ENCODE results near the gene TEKT5.

TEKT5 gene

DNA sequence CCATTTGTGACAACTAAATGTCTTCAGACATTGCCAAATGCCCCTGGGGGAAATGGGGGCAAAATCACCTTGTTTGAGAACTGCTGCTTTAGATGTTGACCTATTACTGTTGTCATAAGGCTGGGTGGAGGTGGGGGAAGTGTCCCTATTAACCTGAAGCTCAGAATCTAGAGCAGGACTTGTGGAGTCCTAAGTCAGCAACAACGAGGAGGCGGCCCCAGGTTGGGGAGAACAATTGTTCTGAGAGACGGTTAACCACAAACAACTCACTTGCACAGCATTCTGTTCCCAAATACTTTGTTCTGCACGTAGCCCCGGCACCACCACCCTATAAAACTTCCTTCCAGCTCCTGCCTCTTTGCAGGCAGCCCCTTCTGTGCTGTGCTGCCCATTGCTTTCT, 32.5 kb downstream of the TEKT5 start:
- TF ChIP-seq, protein P1, sequence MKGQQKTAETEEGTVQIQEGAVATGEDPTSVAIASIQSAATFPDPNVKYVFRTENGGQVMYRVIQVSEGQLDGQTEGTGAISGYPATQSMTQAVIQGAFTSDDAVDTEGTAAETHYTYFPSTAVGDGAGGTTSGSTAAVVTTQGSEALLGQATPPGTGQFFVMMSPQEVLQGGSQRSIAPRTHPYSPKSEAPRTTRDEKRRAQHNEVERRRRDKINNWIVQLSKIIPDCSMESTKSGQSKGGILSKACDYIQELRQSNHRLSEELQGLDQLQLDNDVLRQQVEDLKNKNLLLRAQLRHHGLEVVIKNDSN (IDR thresholded peaks at IDR 0.05), result no peak
- TF ChIP-seq, protein P2, sequence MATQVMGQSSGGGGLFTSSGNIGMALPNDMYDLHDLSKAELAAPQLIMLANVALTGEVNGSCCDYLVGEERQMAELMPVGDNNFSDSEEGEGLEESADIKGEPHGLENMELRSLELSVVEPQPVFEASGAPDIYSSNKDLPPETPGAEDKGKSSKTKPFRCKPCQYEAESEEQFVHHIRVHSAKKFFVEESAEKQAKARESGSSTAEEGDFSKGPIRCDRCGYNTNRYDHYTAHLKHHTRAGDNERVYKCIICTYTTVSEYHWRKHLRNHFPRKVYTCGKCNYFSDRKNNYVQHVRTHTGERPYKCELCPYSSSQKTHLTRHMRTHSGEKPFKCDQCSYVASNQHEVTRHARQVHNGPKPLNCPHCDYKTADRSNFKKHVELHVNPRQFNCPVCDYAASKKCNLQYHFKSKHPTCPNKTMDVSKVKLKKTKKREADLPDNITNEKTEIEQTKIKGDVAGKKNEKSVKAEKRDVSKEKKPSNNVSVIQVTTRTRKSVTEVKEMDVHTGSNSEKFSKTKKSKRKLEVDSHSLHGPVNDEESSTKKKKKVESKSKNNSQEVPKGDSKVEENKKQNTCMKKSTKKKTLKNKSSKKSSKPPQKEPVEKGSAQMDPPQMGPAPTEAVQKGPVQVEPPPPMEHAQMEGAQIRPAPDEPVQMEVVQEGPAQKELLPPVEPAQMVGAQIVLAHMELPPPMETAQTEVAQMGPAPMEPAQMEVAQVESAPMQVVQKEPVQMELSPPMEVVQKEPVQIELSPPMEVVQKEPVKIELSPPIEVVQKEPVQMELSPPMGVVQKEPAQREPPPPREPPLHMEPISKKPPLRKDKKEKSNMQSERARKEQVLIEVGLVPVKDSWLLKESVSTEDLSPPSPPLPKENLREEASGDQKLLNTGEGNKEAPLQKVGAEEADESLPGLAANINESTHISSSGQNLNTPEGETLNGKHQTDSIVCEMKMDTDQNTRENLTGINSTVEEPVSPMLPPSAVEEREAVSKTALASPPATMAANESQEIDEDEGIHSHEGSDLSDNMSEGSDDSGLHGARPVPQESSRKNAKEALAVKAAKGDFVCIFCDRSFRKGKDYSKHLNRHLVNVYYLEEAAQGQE (IDR thresholded peaks at IDR 0.05; ENCODE audit: low read depth), result no peak
- TF ChIP-seq EGR1 (IDR thresholded peaks at IDR 0.05) (no peak), TAF1 (IDR thresholded peaks at IDR 0.05; ENCODE audit: low read depth) (no peak), RAD21 (IDR thresholded peaks at IDR 0.05; ENCODE audit: low read depth) (no peak), YY1 (IDR thresholded peaks at IDR 0.05; ENCODE audit: low read depth) (no peak), FOXM1 (IDR thresholded peaks at IDR 0.05; ENCODE audit: borderline replicate concordance, low read depth) (no peak), CEBPB (IDR thresholded peaks at IDR 0.05) (no peak), NFIC (IDR thresholded peaks at IDR 0.05) (no peak), CREB1 (IDR thresholded peaks at IDR 0.05; ENCODE audit: low read depth) (no peak), EP300 (IDR thresholded peaks at IDR 0.05; ENCODE audit: borderline replicate concordance) (no peak), ZBTB7A (IDR thresholded peaks at IDR 0.05; ENCODE audit: low read depth) (no peak), TCF12 (IDR thresholded peaks at IDR 0.05; ENCODE audit: low read depth) (no peak), TEAD4 (IDR thresholded peaks at IDR 0.05) (no peak)
- TF ChIP-seq, protein P3, sequence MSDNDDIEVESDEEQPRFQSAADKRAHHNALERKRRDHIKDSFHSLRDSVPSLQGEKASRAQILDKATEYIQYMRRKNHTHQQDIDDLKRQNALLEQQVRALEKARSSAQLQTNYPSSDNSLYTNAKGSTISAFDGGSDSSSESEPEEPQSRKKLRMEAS (IDR thresholded peaks at IDR 0.05), result no peak

DNA sequence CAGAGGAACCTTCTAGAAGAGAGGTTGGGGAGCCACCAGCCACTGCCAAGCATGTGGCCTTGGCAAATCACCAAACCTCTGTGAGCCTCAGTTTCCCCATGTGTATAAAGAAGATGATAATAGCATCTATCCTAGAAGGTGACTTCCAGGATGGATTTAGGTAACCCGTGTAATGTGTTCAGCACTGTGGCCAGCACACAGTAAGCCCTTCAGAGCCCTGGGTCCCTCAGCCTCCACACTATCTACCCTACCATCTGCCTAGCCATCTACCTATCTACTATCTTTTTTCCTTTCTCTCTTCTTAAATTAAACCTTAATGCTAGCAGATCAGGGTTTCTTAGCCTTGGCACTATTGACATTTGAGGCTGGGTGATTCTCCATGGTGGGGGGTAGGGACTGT, 33.0 kb downstream of the TEKT5 start:
- TF ChIP-seq CREB1 (IDR thresholded peaks at IDR 0.05; ENCODE audit: low read depth), result no peak
- TF ChIP-seq, protein P2 (IDR thresholded peaks at IDR 0.05; ENCODE audit: low read depth), result peak; percentile 66

DNA sequence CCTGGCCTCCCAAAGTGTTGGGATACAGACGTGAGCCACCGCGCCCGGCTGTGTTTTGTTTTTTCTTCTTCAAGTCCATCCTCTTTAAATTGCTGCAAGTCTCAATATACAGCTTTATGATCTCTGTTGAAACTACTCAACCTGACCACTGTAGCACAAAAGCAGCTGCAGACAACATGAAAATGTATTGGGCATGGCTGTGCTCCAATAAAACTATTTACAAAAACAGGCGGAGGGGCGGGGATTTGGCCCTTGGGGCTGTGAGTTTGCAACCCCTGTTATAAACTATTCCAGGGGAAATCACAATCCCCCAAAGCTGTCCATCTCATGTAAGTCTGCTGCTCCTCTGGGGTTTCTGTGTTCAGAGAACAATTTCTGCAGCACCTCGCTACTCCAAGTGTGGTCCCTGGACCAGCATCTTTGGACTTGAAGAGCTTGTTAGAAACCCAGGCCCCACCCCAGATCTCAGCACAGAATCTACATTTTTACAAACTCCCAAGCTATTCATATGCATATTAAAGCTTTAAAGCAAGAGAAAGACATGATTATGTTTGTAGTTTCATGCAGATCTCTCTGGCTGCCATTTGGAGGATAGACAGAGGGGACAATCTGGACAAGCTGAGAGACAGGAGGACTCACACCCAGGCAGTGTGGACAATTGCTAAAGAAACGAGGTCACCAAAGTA, 33.6 kb downstream of the TEKT5 start:
- TF ChIP-seq CREB1 (IDR thresholded peaks at IDR 0.05; ENCODE audit: low read depth) (no peak), TCF12 (IDR thresholded peaks at IDR 0.05; ENCODE audit: low read depth) (no peak), TAF1 (IDR thresholded peaks at IDR 0.05; ENCODE audit: low read depth) (no peak), FOXM1 (IDR thresholded peaks at IDR 0.05; ENCODE audit: borderline replicate concordance, low read depth) (no peak), ZBTB7A (IDR thresholded peaks at IDR 0.05; ENCODE audit: low read depth) (no peak), NFIC (IDR thresholded peaks at IDR 0.05) (no peak), EP300 (IDR thresholded peaks at IDR 0.05; ENCODE audit: borderline replicate concordance) (no peak), CEBPB (IDR thresholded peaks at IDR 0.05) (no peak)
- TF ChIP-seq, protein P1 (IDR thresholded peaks at IDR 0.05), result no peak

DNA sequence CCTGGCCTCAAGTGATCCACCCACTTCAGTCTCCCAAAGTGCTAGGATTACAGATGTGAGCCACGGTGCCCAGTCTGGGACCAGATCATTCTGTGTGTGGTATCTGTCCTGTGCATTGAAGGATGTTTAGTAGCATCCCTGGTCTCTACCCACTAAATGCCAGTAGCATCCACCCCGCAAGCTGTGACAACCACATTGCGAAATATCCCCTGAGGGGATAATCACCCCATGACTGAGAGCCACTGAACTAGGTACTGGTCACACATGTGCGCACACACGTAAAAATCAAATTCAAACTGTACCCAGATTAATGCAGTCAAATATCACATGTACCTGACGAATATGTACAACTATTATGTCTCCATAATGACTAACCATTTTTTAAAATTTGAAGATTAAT, 35.8 kb downstream of the TEKT5 start:
- TF ChIP-seq CEBPB (IDR thresholded peaks at IDR 0.05) (peak; percentile 61), EGR1 (IDR thresholded peaks at IDR 0.05) (no peak), CREB1 (IDR thresholded peaks at IDR 0.05; ENCODE audit: low read depth) (no peak)

DNA sequence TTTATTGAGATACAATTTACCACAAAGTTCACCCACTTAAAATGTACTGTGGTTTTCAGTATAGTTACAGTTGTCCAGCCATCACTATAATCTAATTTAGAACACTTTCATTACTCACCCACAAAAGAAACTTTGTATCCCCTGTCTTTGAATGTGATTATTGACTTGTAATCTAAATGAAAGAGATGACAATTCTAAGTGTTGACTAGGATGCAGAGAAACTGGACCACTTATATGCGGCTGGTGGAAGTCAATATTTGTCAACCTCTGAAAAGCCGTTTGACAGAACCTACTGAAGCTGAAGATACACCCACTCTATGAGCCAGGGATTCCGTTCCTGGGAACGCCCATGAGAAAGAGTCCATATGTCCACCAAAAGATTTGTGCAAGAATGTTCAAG, 36.8 kb downstream of the TEKT5 start:
- TF ChIP-seq TAF1 (IDR thresholded peaks at IDR 0.05; ENCODE audit: low read depth), result no peak
- TF ChIP-seq YY1 (IDR thresholded peaks at IDR 0.05; ENCODE audit: low read depth), result no peak
- TF ChIP-seq EP300 (IDR thresholded peaks at IDR 0.05; ENCODE audit: borderline replicate concordance), result no peak
- TF ChIP-seq NFIC (IDR thresholded peaks at IDR 0.05), result no peak
- no peak for TF ChIP-seq CEBPB (IDR thresholded peaks at IDR 0.05)
- TF ChIP-seq, protein P2 (IDR thresholded peaks at IDR 0.05; ENCODE audit: low read depth), result no peak

Data from Ishikawa (cell line).